ENCODE measurements around the gene FAM83B.

The FAM83B gene

GRCh38 chr6:54957698-54958097 is 111.1 kb downstream of the FAM83B start:
- TF ChIP-seq TAF1 (IDR thresholded peaks at IDR 0.05; ENCODE audit: low read depth) (no peak), CEBPB (IDR thresholded peaks at IDR 0.05) (no peak)

GRCh38 chr6:54958446-54958845 is 111.9 kb downstream of the FAM83B start:
- TF ChIP-seq TAF1 (IDR thresholded peaks at IDR 0.05; ENCODE audit: low read depth) = no peak
- no peak for TF ChIP-seq EP300 (IDR thresholded peaks at IDR 0.05; ENCODE audit: borderline replicate concordance)
- TF ChIP-seq FOXM1 (IDR thresholded peaks at IDR 0.05; ENCODE audit: borderline replicate concordance, low read depth) = no peak
- no peak for TF ChIP-seq RAD21 (IDR thresholded peaks at IDR 0.05; ENCODE audit: low read depth)
- no peak for TF ChIP-seq NFIC (IDR thresholded peaks at IDR 0.05)
- TF ChIP-seq MAX (IDR thresholded peaks at IDR 0.05) = no peak
- no peak for TF ChIP-seq ZBTB7A (IDR thresholded peaks at IDR 0.05; ENCODE audit: low read depth)
- TF ChIP-seq REST (IDR thresholded peaks at IDR 0.05; ENCODE audit: low read depth) = no peak
- no peak for TF ChIP-seq CREB1 (IDR thresholded peaks at IDR 0.05; ENCODE audit: low read depth)
- no peak for TF ChIP-seq TEAD4 (IDR thresholded peaks at IDR 0.05)
- no peak for TF ChIP-seq TCF12 (IDR thresholded peaks at IDR 0.05; ENCODE audit: low read depth)
- TF ChIP-seq CEBPB (IDR thresholded peaks at IDR 0.05) = no peak
- no peak for TF ChIP-seq USF1 (IDR thresholded peaks at IDR 0.05)

- no peak for TF ChIP-seq TCF12 (IDR thresholded peaks at IDR 0.05; ENCODE audit: low read depth)
- no peak for TF ChIP-seq YY1 (IDR thresholded peaks at IDR 0.05; ENCODE audit: low read depth)
- no peak for TF ChIP-seq CREB1 (IDR thresholded peaks at IDR 0.05; ENCODE audit: low read depth)
- no peak for TF ChIP-seq RAD21 (IDR thresholded peaks at IDR 0.05; ENCODE audit: low read depth)
- TF ChIP-seq EGR1 (IDR thresholded peaks at IDR 0.05) = no peak
- TF ChIP-seq EP300 (IDR thresholded peaks at IDR 0.05; ENCODE audit: borderline replicate concordance) = no peak
- no peak for TF ChIP-seq CEBPB (IDR thresholded peaks at IDR 0.05)
- TF ChIP-seq MAX (IDR thresholded peaks at IDR 0.05) = no peak
- TF ChIP-seq REST (IDR thresholded peaks at IDR 0.05; ENCODE audit: low read depth) = no peak
- no peak for TF ChIP-seq ZBTB7A (IDR thresholded peaks at IDR 0.05; ENCODE audit: low read depth)
- TF ChIP-seq USF1 (IDR thresholded peaks at IDR 0.05) = no peak
- TF ChIP-seq NFIC (IDR thresholded peaks at IDR 0.05) = no peak
- no peak for TF ChIP-seq TEAD4 (IDR thresholded peaks at IDR 0.05)
- no peak for TF ChIP-seq TAF1 (IDR thresholded peaks at IDR 0.05; ENCODE audit: low read depth)
- no peak for TF ChIP-seq FOXM1 (IDR thresholded peaks at IDR 0.05; ENCODE audit: borderline replicate concordance, low read depth)
These were observed 113.2 kb downstream of the FAM83B start for GRCh38 chr6:54959820-54960219.

- TF ChIP-seq FOXM1 (IDR thresholded peaks at IDR 0.05; ENCODE audit: borderline replicate concordance, low read depth) (no peak), TEAD4 (IDR thresholded peaks at IDR 0.05) (no peak), NFIC (IDR thresholded peaks at IDR 0.05) (no peak), YY1 (IDR thresholded peaks at IDR 0.05; ENCODE audit: low read depth) (no peak), EGR1 (IDR thresholded peaks at IDR 0.05) (no peak), USF1 (IDR thresholded peaks at IDR 0.05) (no peak), CEBPB (IDR thresholded peaks at IDR 0.05) (no peak), ZBTB7A (IDR thresholded peaks at IDR 0.05; ENCODE audit: low read depth) (no peak), MAX (IDR thresholded peaks at IDR 0.05) (no peak), RAD21 (IDR thresholded peaks at IDR 0.05; ENCODE audit: low read depth) (no peak), CREB1 (IDR thresholded peaks at IDR 0.05; ENCODE audit: low read depth) (no peak), REST (IDR thresholded peaks at IDR 0.05; ENCODE audit: low read depth) (no peak), EP300 (IDR thresholded peaks at IDR 0.05; ENCODE audit: borderline replicate concordance) (no peak), TAF1 (IDR thresholded peaks at IDR 0.05; ENCODE audit: low read depth) (no peak), TCF12 (IDR thresholded peaks at IDR 0.05; ENCODE audit: low read depth) (no peak)
These were observed 123.8 kb downstream of the FAM83B start for GRCh38 chr6:54970337-54970736.
